ENCODE measurements around the gene CSF3R.

- TF ChIP-seq EZH2phosphoT487 (IDR thresholded peaks at IDR 0.05; ENCODE audit: borderline replicate concordance, low read depth) = no peak
- no peak for TF ChIP-seq MAX (IDR thresholded peaks at IDR 0.05; ENCODE audit: low read depth)
- no peak for TF ChIP-seq FOXM1 (IDR thresholded peaks at IDR 0.05; ENCODE audit: low read depth)
- no peak for TF ChIP-seq CTCF (IDR thresholded peaks at IDR 0.05)
- TF ChIP-seq NFIC (IDR thresholded peaks at IDR 0.05; ENCODE audit: borderline replicate concordance) = no peak
- no peak for TF ChIP-seq SIN3A (IDR thresholded peaks at IDR 0.05; ENCODE audit: borderline replicate concordance, low read depth, low read length)
- TF ChIP-seq TAF1 (IDR thresholded peaks at IDR 0.05; ENCODE audit: borderline replicate concordance, low read depth, low read length) = no peak
- TF ChIP-seq POLR2AphosphoS5 (IDR thresholded peaks at IDR 0.05; ENCODE audit: low read depth, low read length) = no peak
These were observed 56.9 kb downstream of the CSF3R start for GRCh38 chr1:36425791-36426190.
